H1 (cell line): Measurements from ENCODE around the gene CYTH1. TPM values are rescaled to one million over a fixed set of nuclear protein-coding genes. Genes with fewer than 3 reads are reported as not detected.

Source experiments
- CTCF ChIA-PET: fragments of 300-600 bp; sonication (Branson Sonifier 250); formaldehyde crosslinking; loops from one replicate; lab custom pipeline; 2021; ENCODE audit not compliant: partially characterized antibody; lab: Charles Lee
- POLR2A ChIA-PET: fragments of 300-600 bp; sonication (Branson Sonifier 250); formaldehyde crosslinking; loops from one replicate; lab custom pipeline; 2021; ENCODE audit warnings: inconsistent platforms; ENCODE audit not compliant: partially characterized antibody; lab: Charles Lee
- DNase-seq, 2 experiments: peaks; one replicate each; pipeline versions ENCODE4 v3.0.0 to v3.0.0-alpha.2; 2010 to 2022; ENCODE audit warnings: low spot score in 2 of 2, low read depth in 1 of 2, mixed read lengths in 1 of 2
- FAIRE-seq: peaks from 2 replicates; lab custom pipeline; 2011; peaks lifted over from hg19 to GRCh38; lab: Jason Lieb, UNC
- H2AFZ ChIP-seq: 2 replicates; pipeline ENCODE4 v1.8.1; 2012; ENCODE audit warnings: low read length, inconsistent platforms
- H2AK5ac ChIP-seq: 2 replicates; pipeline ENCODE4 v1.6.1; 2013; ENCODE audit warnings: low read depth, low read length
- H2BK120ac ChIP-seq: replicated peaks from 2 replicates; pipeline ENCODE3; 2013; ENCODE audit warnings: low read depth, low read length, inconsistent platforms
- H2BK12ac ChIP-seq: 2 replicates; pipeline ENCODE4 v1.6.1; 2013; ENCODE audit warnings: low read depth, low read length
- H2BK15ac ChIP-seq: 2 replicates; pipeline ENCODE4 v1.6.1; 2013; ENCODE audit warnings: low read length
- H2BK20ac ChIP-seq: 2 replicates; pipeline ENCODE4 v1.6.1; 2013; ENCODE audit warnings: low read length
- H2BK5ac ChIP-seq: 2 replicates; pipeline ENCODE4 v1.6.1; 2013; ENCODE audit warnings: low read depth, low read length
- H3K14ac ChIP-seq: 2 replicates; pipeline ENCODE4 v1.6.1; 2013; ENCODE audit warnings: inconsistent platforms; ENCODE audit not compliant: insufficient read length
- H3K18ac ChIP-seq: 2 replicates; pipeline ENCODE4 v1.6.1; 2013; ENCODE audit warnings: low read length; ENCODE audit errors: extremely low read depth
- H3K23ac ChIP-seq: 2 replicates; pipeline ENCODE4 v1.6.1; 2013; ENCODE audit warnings: inconsistent platforms; ENCODE audit not compliant: insufficient read length
- H3K23me2 ChIP-seq: 2 replicates; pipeline ENCODE4 v1.6.1; 2013; ENCODE audit warnings: low read depth, low read length
- H3K27ac ChIP-seq: 2 replicates; pipeline ENCODE4 v1.6.1; 2011; ENCODE audit warnings: low read depth, low read length, inconsistent platforms
- H3K27me3 ChIP-seq, 4 experiments: replicated peaks in 1 of 4; 1 replicate in 1 of 4; 2 replicates in 3 of 4; pipeline versions ENCODE4 v1.6.1 to v1.8.1; 2011 to 2013; ENCODE audit warnings: low read length in 3 of 4, mild to moderate bottlenecking in 3 of 4, inconsistent platforms in 2 of 4, mixed read lengths in 2 of 4, moderate library complexity in 1 of 4; ENCODE audit not compliant: control insufficient read depth in 3 of 4, insufficient read depth in 3 of 4; ENCODE audit errors: extremely low read depth in 1 of 4
- H3K36me3 ChIP-seq, 4 experiments: 2 replicates each; pipeline versions ENCODE4 v1.6.1 to v1.8.1; 2011 to 2013; ENCODE audit warnings: mild to moderate bottlenecking in 4 of 4, low read length in 3 of 4, moderate library complexity in 2 of 4, control low read depth in 1 of 4, inconsistent platforms in 1 of 4; ENCODE audit not compliant: insufficient read depth in 4 of 4, control insufficient read depth in 2 of 4
- H3K4ac ChIP-seq: replicated peaks from 2 replicates; pipeline ENCODE3; 2013; ENCODE audit warnings: low read length, low read depth, mixed read lengths, inconsistent platforms; ENCODE audit not compliant: insufficient read length
- H3K4me1 ChIP-seq, 4 experiments: replicated peaks in 1 of 4; 1 replicate in 1 of 4; 2 replicates in 3 of 4; pipeline versions ENCODE4 v1.6.1 to v1.8.1; 2011 to 2013; ENCODE audit warnings: low read length in 3 of 4, inconsistent platforms in 2 of 4, mixed read lengths in 1 of 4; ENCODE audit not compliant: insufficient read depth in 4 of 4, control insufficient read depth in 3 of 4
- H3K4me2 ChIP-seq, 2 experiments: 2 replicates each; pipeline versions ENCODE4 v1.6.1 to v1.8.1; 2011 to 2013; ENCODE audit warnings: low read depth in 2 of 2, low read length in 2 of 2, control low read depth in 1 of 2, inconsistent platforms in 1 of 2, mild to moderate bottlenecking in 1 of 2; ENCODE audit not compliant: insufficient read depth in 1 of 2
- H3K4me3 ChIP-seq, 4 experiments: fragments of 200-600, 300-600 bp in 1 of 4; sonication (generic), shearing (Covaris generic), sonication (Bioruptor Twin) in 1 of 4; 2 replicates each; pipeline versions ENCODE4 v1.5.1 to v1.8.1; 2011 to 2016; ENCODE audit warnings: low read length in 4 of 4, low read depth in 3 of 4, control low read depth in 2 of 4, inconsistent platforms in 2 of 4, mild to moderate bottlenecking in 2 of 4, mixed read lengths in 1 of 4, moderate library complexity in 1 of 4; ENCODE audit not compliant: insufficient read depth in 2 of 4; ENCODE audit errors: extremely low read depth in 1 of 4
- H3K56ac ChIP-seq: replicated peaks from 2 replicates; pipeline ENCODE3; 2013; ENCODE audit warnings: low read depth, mild to moderate bottlenecking, mixed read lengths, low read length, inconsistent platforms; ENCODE audit not compliant: insufficient read length
- H3K79me1 ChIP-seq: 2 replicates; pipeline ENCODE4 v1.6.1; 2013; ENCODE audit warnings: low read depth, low read length, control low read depth
- H3K79me2 ChIP-seq, 2 experiments: 2 replicates each; pipeline versions ENCODE4 v1.6.1 to v1.8.1; 2012 to 2013; ENCODE audit warnings: low read length in 2 of 2, mild to moderate bottlenecking in 2 of 2, inconsistent platforms in 1 of 2; ENCODE audit not compliant: insufficient read depth in 2 of 2, control insufficient read depth in 1 of 2
- H3K9ac ChIP-seq, 4 experiments: replicated peaks in 1 of 4; 1 replicate in 1 of 4; 2 replicates in 3 of 4; pipeline versions ENCODE4 v1.6.1 to v1.8.1; 2011 to 2013; ENCODE audit warnings: low read depth in 3 of 4, low read length in 3 of 4, control low read depth in 2 of 4, mild to moderate bottlenecking in 2 of 4, moderate library complexity in 2 of 4, inconsistent platforms in 1 of 4; ENCODE audit errors: extremely low read depth in 1 of 4
- H3K9me3 ChIP-seq, 2 experiments: 2 replicates each; pipeline versions ENCODE4 v1.6.1 to v1.8.1; 2012 to 2013; ENCODE audit warnings: mild to moderate bottlenecking in 2 of 2, moderate library complexity in 2 of 2, control low read depth in 1 of 2, inconsistent platforms in 1 of 2, low read depth in 1 of 2, low read length in 1 of 2, mixed read lengths in 1 of 2; ENCODE audit not compliant: insufficient read depth in 2 of 2
- H4K20me1 ChIP-seq, 2 experiments: replicated peaks in 1 of 2; 2 replicates each; pipeline versions ENCODE3 to v1.8.1; 2011 to 2013; ENCODE audit warnings: inconsistent platforms in 2 of 2, low read length in 2 of 2, mild to moderate bottlenecking in 1 of 2; ENCODE audit not compliant: insufficient read depth in 2 of 2, control insufficient read depth in 1 of 2
- H4K5ac ChIP-seq: 2 replicates; pipeline ENCODE4 v1.6.1; 2013; ENCODE audit warnings: low read length, low read depth, mixed read lengths, inconsistent platforms; ENCODE audit not compliant: insufficient read length
- H4K8ac ChIP-seq: 2 replicates; pipeline ENCODE4 v1.8.0; 2013; ENCODE audit warnings: mild to moderate bottlenecking, moderate library complexity, low read length, inconsistent platforms; ENCODE audit not compliant: insufficient read depth; ENCODE audit errors: extremely low read depth
- H4K91ac ChIP-seq: replicated peaks from 2 replicates; pipeline ENCODE3; 2013; ENCODE audit warnings: low read length, mixed read lengths, inconsistent platforms; ENCODE audit not compliant: insufficient read length
- CHD2 ChIP-seq: IDR thresholded peaks from 2 replicates; pipeline ENCODE4 v1.6.1; 2012; ENCODE audit warnings: low read length, improper control_type of control experiment
- JUND ChIP-seq: IDR thresholded peaks from 2 replicates; pipeline ENCODE4 v1.6.1; 2011; ENCODE audit warnings: mild to moderate bottlenecking, improper control_type of control experiment, low read length
- KDM4A ChIP-seq: IDR thresholded peaks from one replicate; pipeline ENCODE4 v1.7.1; 2012; ENCODE audit warnings: low read depth, mild to moderate bottlenecking, moderate library complexity, low read length, inconsistent platforms; ENCODE audit not compliant: severe bottlenecking
- SIN3A ChIP-seq, 2 experiments: IDR thresholded peaks in 1 of 2; conservative IDR thresholded peaks in 1 of 2; 2 replicates each; pipeline ENCODE4 v1.6.1; 2011 to 2012; ENCODE audit warnings: low read length in 2 of 2, improper control_type of control experiment in 1 of 2, low read depth in 1 of 2, mild to moderate bottlenecking in 1 of 2
- SRF ChIP-seq: IDR thresholded peaks from 2 replicates; pipeline ENCODE4 v1.6.1; 2011; ENCODE audit warnings: mild to moderate bottlenecking, low read depth, low read length, moderate library complexity
- TAF7 ChIP-seq: optimal IDR thresholded peaks from 2 replicates; pipeline ENCODE3; 2011; ENCODE audit warnings: low read depth, mild to moderate bottlenecking, inconsistent platforms, low read length, moderate library complexity, borderline replicate concordance
- WGBS, 2 experiments: shearing (Covaris generic) in 1 of 2; methylation state at CpG; one replicate each; pipeline versions ENCODE4 v1.1.6 to v1.1.7; 2013 to 2015; ENCODE audit warnings: low lambda C conversion rate in 2 of 2, mixed read lengths in 2 of 2, inconsistent platforms in 1 of 2, low coverage in 1 of 2, missing lambda C conversion rate in 1 of 2; ENCODE audit not compliant: insufficient replicate concordance in 2 of 2, insufficient coverage in 1 of 2, insufficient read length in 1 of 2; ENCODE audit errors: extremely low coverage in 1 of 2, missing lambda C conversion rate in 1 of 2; 5-methylcytosine and 5-hydroxymethylcytosine counted together
- polyA plus RNA-seq, 7 experiments: library from polyadenylated mRNA; depleted of rRNA in 3 of 7; stranded (reverse) in 5 of 7; unstranded in 2 of 7; fragments of >200 nt in 5 of 7; fragments of 200-250 nt in 2 of 7; gene quantifications; 1 replicate in 5 of 7; 2 replicates in 1 of 7; 4 replicates in 1 of 7; pipeline versions ENCODE4 v1.2.1 to v1.2.3, GENCODE V29; 2011 to 2013; ENCODE audit warnings: missing spikeins in 2 of 7, mixed read lengths in 2 of 7
- total RNA-seq: library from RNA; stranded (reverse); fragmentation: NEBNext Ultra II Directional; extraction: Animal tissue kit (Norgen Biotek cat#: 25700); gene quantifications from 2 replicates; pipeline ENCODE4 v1.2.1, GENCODE V29; 2021

Gene CYTH1
- total and polyA plus RNA-seq, 2 of the 8 experiments (the other 6 are each of a cell fraction or from before 2014, with no cell fraction given), result 12.8 to 14.8 TPM

DNA sequence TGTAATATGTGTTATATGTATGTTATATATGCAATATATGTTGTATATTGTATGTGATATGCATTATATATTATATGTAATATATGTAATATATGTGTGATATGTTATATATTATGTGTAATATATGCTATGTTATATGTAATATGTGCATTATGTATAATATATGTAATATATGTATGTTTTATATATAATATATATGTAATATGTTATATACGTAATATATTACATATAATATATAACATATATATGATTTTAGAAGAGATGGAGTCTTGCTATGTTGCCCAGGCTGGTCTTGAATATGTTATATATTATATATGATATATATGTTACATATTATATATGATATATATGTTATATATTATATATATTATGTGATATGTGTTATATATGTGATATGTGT lies 139.4 kb downstream of the CYTH1 start:
- no peak overlapping the region for H3K23ac ChIP-seq
- 87% methylated on average over 1 of the region's 1 CpG; no CpG with 5 or more reads in 1 of the 2 experiments for WGBS, 2 experiments
- DNase-seq, result no peak

More for the DNA sequence above, 139.4 kb downstream of the CYTH1 start:
- POLR2A ChIA-PET, result no interaction called here
- Histone ChIP-seq H3K23me2 (peaks cover 3% of the 10 kb centered on the region; the same call in 1 of the 2 replicates), H3K27ac (no peak overlapping the region), H3K56ac (no peak overlapping the region), H3K4me2 (no peak overlapping the region), H3K27me3 (no peaks in the 10 kb centered on the region), H3K79me1 (no peaks in the 10 kb centered on the region), H3K14ac (no peak overlapping the region), H2AFZ (no peak overlapping the region), H3K4ac (no peak overlapping the region), H3K9me3 (no peaks in the 10 kb centered on the region), H2BK20ac (no peak overlapping the region), H3K79me2 (no peaks in the 10 kb centered on the region), H4K91ac (no peak overlapping the region), H4K8ac (no peak overlapping the region), H3K4me1 (no peaks in the 10 kb centered on the region), H4K20me1 (no peaks in the 10 kb centered on the region), H2BK15ac (no peak overlapping the region), H2BK120ac (no peak overlapping the region), H4K5ac (no peak overlapping the region), H3K4me3 (no peak overlapping the region), H2BK5ac (no peak overlapping the region), H3K18ac (no peak overlapping the region), H3K9ac (no peak overlapping the region), H3K36me3 (no peaks in the 10 kb centered on the region), H2BK12ac (no peak overlapping the region), H2AK5ac (no peak overlapping the region)
- FAIRE-seq, result no peak
- TF ChIP-seq KDM4A, result no peak
- TF ChIP-seq SRF, result no peak
- TF ChIP-seq CHD2, result no peak
- no peak for TF ChIP-seq JUND
- no peak for TF ChIP-seq TAF7
- TF ChIP-seq SIN3A (conservative IDR thresholded peaks at IDR 0.05 in 1 of 2, IDR thresholded peaks at IDR 0.05 in 1 of 2; ENCODE audit: low read depth in 1 of 2, low read length in 2 of 2), result no peak
- CTCF ChIA-PET, result interaction anchor here (0.7 kb wide), 1 partner anchor 134 kb away, joined by 3 read pairs; no protein-coding TSS in a partner anchor
